Loucy (cell line): Measurements from ENCODE around the gene IFT80.

ENCODE experiments used
- EZH2phosphoT487 ChIP-seq: fragments of 200-600 bp; IDR thresholded peaks from 2 replicates; pipeline ENCODE4 v1.6.1; 2018; ENCODE audit warnings: antibody characterized with exemption, mild to moderate bottlenecking, moderate library complexity, borderline replicate concordance
- TF ChIP-seq, protein P1 (sequence below): fragments of 200-600 bp; sonication (generic); conservative IDR thresholded peaks from 2 replicates; pipeline ENCODE4 v1.5.1; 2014; ENCODE audit warnings: mild to moderate bottlenecking, antibody characterized with exemption, low read length

DNA sequence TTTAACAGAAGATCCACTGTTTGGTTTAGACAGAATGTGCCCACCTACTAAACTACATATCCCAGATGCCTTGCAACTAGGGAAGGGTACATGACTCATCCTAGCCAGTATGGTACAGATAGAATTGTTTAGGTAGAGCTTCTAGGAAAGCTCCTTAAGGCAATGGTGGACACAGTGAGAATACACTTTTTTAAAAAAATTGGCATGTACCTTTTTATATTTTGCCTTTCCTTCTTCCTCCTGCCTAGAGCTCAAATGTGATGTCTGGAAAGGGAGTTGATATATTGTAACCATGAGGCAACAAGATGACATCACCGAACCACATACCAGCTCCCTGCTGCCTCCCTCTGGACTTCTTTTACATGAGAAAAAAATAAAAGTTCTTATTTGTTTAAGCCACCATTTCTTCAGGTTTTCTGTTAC lies 188.2 kb downstream of the IFT80 start:
- TF ChIP-seq, protein P1, sequence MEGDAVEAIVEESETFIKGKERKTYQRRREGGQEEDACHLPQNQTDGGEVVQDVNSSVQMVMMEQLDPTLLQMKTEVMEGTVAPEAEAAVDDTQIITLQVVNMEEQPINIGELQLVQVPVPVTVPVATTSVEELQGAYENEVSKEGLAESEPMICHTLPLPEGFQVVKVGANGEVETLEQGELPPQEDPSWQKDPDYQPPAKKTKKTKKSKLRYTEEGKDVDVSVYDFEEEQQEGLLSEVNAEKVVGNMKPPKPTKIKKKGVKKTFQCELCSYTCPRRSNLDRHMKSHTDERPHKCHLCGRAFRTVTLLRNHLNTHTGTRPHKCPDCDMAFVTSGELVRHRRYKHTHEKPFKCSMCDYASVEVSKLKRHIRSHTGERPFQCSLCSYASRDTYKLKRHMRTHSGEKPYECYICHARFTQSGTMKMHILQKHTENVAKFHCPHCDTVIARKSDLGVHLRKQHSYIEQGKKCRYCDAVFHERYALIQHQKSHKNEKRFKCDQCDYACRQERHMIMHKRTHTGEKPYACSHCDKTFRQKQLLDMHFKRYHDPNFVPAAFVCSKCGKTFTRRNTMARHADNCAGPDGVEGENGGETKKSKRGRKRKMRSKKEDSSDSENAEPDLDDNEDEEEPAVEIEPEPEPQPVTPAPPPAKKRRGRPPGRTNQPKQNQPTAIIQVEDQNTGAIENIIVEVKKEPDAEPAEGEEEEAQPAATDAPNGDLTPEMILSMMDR: peak; percentile 49
- no peak for TF ChIP-seq EZH2phosphoT487
